ENCODE measurements around the gene FRAS1. TPM values are rescaled to one million over a fixed set of nuclear protein-coding genes. Genes with fewer than 3 reads are reported as not detected.

Gene FRAS1
- total RNA-seq, 1 donor from 2014 or later, result 163 TPM

DNA sequence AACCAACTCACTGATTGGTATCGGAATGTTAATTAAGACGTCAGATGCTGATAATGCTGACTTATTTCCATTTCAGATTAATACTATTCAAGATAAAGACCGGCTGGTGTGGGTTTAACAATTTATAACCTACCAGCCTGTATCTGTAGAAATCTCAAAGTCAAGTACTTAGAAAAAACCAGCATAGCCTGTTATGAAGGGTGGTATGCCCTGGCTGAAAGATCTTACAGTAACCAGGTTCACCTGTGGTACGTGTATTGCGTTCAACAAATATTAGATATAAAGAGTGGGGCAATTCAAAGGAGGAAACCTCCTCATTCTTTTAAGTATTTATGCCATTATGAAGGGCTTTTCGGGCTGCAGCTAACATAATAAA is 253.6 kb downstream of the FRAS1 start:
- Mint-ChIP-seq H3K4me1 (ENCODE audit: low read depth) (peaks cover 6% of the 10 kb centered on the region), H3K27ac (no peak overlapping the region), H3K4me3 (ENCODE audit: low read depth) (no peak overlapping the region), H3K36me3 (ENCODE audit: insufficient read depth) (peaks cover 43% of the 10 kb centered on the region), H3K27me3 (no peaks in the 10 kb centered on the region), H3K9me3 (ENCODE audit: low read depth) (no peaks in the 10 kb centered on the region)
- TF ChIP-seq, protein P1, sequence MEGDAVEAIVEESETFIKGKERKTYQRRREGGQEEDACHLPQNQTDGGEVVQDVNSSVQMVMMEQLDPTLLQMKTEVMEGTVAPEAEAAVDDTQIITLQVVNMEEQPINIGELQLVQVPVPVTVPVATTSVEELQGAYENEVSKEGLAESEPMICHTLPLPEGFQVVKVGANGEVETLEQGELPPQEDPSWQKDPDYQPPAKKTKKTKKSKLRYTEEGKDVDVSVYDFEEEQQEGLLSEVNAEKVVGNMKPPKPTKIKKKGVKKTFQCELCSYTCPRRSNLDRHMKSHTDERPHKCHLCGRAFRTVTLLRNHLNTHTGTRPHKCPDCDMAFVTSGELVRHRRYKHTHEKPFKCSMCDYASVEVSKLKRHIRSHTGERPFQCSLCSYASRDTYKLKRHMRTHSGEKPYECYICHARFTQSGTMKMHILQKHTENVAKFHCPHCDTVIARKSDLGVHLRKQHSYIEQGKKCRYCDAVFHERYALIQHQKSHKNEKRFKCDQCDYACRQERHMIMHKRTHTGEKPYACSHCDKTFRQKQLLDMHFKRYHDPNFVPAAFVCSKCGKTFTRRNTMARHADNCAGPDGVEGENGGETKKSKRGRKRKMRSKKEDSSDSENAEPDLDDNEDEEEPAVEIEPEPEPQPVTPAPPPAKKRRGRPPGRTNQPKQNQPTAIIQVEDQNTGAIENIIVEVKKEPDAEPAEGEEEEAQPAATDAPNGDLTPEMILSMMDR (IDR thresholded peaks at IDR 0.05; ENCODE audit: unreplicated experiment), result no peak
- no peak for DNase-seq (ENCODE audit: low spot score, unreplicated experiment)

DNA sequence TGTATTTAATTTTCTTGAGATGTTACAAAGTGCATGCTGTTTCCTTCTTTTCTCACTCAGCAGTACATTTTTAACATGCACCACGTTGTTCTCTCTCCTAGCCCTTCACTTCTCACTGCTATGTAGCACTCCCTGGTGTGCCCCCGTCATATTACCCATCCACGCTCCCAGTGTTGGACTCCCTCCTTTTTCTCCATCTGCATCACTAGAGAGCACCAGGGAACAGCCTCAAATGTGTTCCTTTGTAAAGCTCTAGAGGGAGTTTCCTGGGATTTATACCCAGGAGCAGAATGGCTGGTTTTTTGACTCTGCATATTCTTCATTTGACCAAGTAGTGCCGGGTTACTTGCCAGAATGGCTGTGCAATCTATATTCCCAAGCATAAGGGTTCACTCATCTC is 254.2 kb downstream of the FRAS1 start:
- Mint-ChIP-seq H3K9me3 (ENCODE audit: low read depth) (no peaks in the 10 kb centered on the region), H3K27ac (peak overlapping the region; percentile 32), H3K4me1 (ENCODE audit: low read depth) (peaks cover 6% of the 10 kb centered on the region), H3K36me3 (ENCODE audit: insufficient read depth) (peaks cover 43% of the 10 kb centered on the region), H3K4me3 (ENCODE audit: low read depth) (no peak overlapping the region), H3K27me3 (no peaks in the 10 kb centered on the region)
- TF ChIP-seq, protein P1 (IDR thresholded peaks at IDR 0.05; ENCODE audit: unreplicated experiment), result no peak
- no peak for DNase-seq (ENCODE audit: low spot score, unreplicated experiment)

DNA sequence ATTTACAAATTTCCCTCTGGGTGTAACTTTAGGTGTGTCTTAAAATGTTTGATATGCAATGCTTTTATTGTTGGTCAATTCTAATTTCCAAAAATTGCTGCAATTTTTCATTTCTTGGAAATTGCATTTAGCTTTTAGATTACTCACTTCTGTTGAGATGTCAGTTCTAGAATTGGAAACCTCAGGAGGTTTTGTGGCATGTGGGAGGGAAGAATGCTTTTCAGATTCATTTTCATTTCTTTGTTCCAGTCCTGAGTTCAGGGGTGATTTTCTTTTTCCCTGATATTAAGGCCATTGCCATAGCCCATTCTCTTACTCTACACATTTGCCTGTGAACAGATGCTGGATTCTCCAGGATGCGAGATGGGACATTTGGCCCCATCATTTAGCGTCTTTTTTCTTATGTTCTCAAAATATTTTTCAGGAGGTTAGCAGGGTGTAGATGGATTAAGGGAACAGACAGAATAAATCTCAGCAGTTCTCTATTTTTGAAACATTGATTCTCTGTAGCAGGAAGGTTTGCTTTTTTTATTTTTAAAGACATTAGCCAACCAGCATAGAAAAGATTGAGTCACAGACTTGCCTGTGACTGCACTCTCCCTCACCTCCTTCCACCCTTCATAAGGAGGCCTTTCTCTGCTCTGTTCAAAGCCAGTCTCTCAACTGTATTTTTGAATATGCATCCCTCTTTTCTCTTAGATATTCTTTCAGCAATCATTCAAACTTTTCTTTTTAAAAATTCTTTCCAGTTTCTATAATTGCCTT is 256.0 kb downstream of the FRAS1 start:
- TF ChIP-seq, protein P1 (IDR thresholded peaks at IDR 0.05; ENCODE audit: unreplicated experiment), result no peak
- Mint-ChIP-seq H3K4me3 (ENCODE audit: low read depth) (no peak overlapping the region), H3K36me3 (ENCODE audit: insufficient read depth) (peaks cover 42% of the 10 kb centered on the region), H3K9me3 (ENCODE audit: low read depth) (no peaks in the 10 kb centered on the region), H3K27me3 (no peaks in the 10 kb centered on the region), H3K4me1 (ENCODE audit: low read depth) (peaks cover 1% of the 10 kb centered on the region), H3K27ac (no peak overlapping the region)
- DNase-seq (ENCODE audit: low spot score, unreplicated experiment), result no peak

DNA sequence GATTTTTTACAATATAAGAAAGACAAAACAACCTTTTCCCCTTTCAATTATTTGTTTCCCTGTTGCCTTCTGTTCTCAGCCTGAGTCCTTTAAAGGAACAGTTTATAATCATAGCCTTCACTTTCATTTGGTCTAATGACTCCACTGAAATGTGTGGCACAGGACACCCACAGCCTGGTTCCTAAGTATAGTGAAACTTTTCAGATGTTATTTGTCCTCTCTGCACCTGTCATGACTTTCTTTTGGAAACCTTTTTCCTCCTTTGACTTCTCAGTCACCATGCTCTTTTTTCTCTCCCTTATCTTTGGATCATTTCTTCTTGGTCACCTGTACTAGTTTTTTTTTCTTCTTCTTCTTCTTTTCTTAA is 256.6 kb downstream of the FRAS1 start:
- Mint-ChIP-seq H3K9me3 (ENCODE audit: low read depth) (no peaks in the 10 kb centered on the region), H3K27ac (no peak overlapping the region), H3K27me3 (no peaks in the 10 kb centered on the region), H3K4me3 (ENCODE audit: low read depth) (no peak overlapping the region), H3K36me3 (ENCODE audit: insufficient read depth) (peaks cover 40% of the 10 kb centered on the region), H3K4me1 (ENCODE audit: low read depth) (peaks cover 1% of the 10 kb centered on the region)
- TF ChIP-seq, protein P1 (IDR thresholded peaks at IDR 0.05; ENCODE audit: unreplicated experiment), result no peak
- no peak for DNase-seq (ENCODE audit: low spot score, unreplicated experiment)

DNA sequence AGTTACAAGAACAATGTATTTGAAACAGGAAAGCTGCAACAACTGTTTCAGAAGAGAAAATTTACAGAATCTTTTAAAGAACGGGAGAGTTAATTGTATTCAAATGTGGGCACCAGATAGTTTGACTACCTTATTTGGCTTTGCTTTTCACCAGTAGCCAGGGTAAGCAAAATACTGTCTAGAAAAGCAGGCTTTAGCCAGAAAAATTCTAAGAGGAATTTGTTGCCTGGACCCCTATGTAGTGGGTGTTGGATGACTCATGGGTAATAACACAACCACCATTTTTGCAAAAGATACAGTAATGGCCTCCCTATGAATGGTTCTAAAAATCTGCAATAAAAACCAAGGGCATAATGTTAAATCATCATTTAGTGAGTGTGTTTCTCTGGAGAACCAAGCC is 261.0 kb downstream of the FRAS1 start:
- peaks cover 31% of the 10 kb centered on the region for H3K36me3 Mint-ChIP-seq (ENCODE audit: insufficient read depth)
- DNase-seq (ENCODE audit: low spot score, unreplicated experiment), result no peak
- H3K27ac Mint-ChIP-seq, result no peak overlapping the region
- no peak overlapping the region for H3K4me3 Mint-ChIP-seq (ENCODE audit: low read depth)
- no peaks in the 10 kb centered on the region for H3K4me1 Mint-ChIP-seq (ENCODE audit: low read depth)
- no peaks in the 10 kb centered on the region for H3K27me3 Mint-ChIP-seq
- no peaks in the 10 kb centered on the region for H3K9me3 Mint-ChIP-seq (ENCODE audit: low read depth)
- TF ChIP-seq, protein P1 (IDR thresholded peaks at IDR 0.05; ENCODE audit: unreplicated experiment), result no peak

All from progenitor cell of endocrine pancreas (in vitro differentiated cells).